Keratinocyte (primary cell): ENCODE measurements around the gene CHSY3.

Experiments
- EZH2 ChIP-seq: IDR thresholded peaks from one replicate; pipeline ENCODE4 v1.6.1; 2012; ENCODE audit warnings: inconsistent platforms, mild to moderate bottlenecking, low read length, moderate library complexity
- TF ChIP-seq, protein P1 (sequence below), 3 experiments: IDR thresholded peaks in 1 of 3; conservative IDR thresholded peaks in 1 of 3; optimal IDR thresholded peaks in 1 of 3; 2 replicates in 2 of 3; 3 replicates in 1 of 3; pipeline versions ENCODE3 to v1.5.1; 2011; ENCODE audit warnings: low read length in 3 of 3, mild to moderate bottlenecking in 3 of 3, moderate library complexity in 2 of 3, control low read depth in 1 of 3, inconsistent platforms in 1 of 3; ENCODE audit not compliant: insufficient read depth in 2 of 3; ENCODE audit errors: extremely low read depth in 1 of 3

DNA sequence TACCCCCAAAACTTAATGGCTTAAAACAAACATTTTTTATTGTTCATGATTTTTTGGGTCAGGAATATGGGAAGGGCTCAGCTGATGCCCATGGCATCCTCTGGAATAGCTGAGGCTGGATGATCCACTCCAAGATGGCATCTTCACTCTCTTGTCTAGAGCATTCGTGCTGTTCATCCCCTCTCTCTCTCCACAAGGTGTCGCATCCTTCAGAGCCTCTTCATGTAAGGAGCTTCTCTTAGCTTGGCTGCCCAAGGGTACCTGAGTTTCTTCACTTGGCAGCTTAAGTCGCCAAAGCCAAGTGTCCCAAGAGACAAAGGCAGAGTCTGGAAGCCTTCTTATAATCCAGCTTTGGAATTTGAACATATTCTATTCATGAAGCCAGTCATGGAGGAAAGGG lies 294.7 kb downstream of the CHSY3 start:
- TF ChIP-seq, protein P1, sequence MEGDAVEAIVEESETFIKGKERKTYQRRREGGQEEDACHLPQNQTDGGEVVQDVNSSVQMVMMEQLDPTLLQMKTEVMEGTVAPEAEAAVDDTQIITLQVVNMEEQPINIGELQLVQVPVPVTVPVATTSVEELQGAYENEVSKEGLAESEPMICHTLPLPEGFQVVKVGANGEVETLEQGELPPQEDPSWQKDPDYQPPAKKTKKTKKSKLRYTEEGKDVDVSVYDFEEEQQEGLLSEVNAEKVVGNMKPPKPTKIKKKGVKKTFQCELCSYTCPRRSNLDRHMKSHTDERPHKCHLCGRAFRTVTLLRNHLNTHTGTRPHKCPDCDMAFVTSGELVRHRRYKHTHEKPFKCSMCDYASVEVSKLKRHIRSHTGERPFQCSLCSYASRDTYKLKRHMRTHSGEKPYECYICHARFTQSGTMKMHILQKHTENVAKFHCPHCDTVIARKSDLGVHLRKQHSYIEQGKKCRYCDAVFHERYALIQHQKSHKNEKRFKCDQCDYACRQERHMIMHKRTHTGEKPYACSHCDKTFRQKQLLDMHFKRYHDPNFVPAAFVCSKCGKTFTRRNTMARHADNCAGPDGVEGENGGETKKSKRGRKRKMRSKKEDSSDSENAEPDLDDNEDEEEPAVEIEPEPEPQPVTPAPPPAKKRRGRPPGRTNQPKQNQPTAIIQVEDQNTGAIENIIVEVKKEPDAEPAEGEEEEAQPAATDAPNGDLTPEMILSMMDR (optimal IDR thresholded peaks at IDR 0.05 in 1 of 3, IDR thresholded peaks at IDR 0.05 in 1 of 3, conservative IDR thresholded peaks at IDR 0.05 in 1 of 3; ENCODE audit: extremely low read depth in 1 of 3, insufficient read depth in 2 of 3, low read length in 3 of 3): peak; percentile 19 to 62 (median 29)
- no peak for TF ChIP-seq EZH2
